HG03060 (cell line): ENCODE data around the gene LZTFL1.

ENCODE experiments used
- ATAC-seq: cut with Tn5 transposase; IDR thresholded peaks from one replicate; pipeline ENCODE4 v1.9.1; 2021; ENCODE audit warnings: low read depth, moderate number of reproducible peaks; ENCODE audit not compliant: unreplicated experiment

The LZTFL1 gene

DNA sequence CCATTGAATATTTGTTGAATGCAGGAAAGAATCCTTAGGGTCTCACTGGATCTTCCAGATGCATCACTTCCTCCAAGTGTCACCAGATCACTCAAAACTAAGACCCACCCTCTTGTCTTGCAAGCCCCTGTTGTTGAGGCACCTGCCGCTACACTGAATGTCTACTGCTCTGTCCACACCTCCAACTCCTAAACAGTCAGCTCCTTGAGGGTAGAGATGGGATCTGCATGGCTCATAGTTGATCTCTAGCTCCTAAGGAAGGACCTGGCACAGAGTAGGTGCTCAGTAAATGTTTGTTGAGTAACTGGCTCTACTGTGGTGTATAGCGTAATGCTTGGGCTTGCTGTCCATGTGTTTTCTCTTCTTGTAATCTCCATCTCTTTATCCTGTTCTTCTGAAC lies 54.4 kb downstream of the LZTFL1 start:
- no peak for ATAC-seq

DNA sequence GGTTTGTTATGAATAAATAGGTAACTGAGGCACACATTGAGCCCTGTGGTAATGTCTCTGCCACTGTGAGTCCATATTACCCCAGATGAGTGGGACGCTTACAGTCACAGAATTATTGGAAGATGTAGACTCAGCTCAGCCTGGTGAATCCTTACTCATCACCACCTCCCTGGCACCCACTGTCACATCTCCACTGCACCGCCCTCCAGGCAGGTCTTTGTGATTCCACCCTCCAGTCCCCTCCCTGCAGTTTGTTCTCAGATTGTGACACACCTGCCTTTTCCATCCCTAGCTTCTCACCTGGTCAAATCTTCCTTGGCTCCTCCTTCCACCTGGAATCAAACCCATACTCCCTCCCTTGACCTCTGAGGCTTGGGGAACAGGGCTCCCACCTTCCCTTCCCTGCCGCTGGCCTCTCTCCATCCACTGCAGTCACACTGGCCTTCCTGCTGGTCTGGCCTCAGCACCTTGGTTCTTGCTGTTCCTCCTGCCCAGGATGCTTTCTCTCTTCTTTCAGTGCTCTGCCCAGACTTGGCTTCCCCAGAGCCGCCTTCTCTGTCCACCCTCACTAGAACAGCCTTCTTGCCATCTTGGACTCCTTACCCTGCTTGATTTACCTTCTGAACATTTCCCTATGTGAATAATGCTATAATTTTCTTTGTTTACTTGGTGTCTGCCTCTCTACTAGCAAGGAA lies 55.0 kb downstream of the LZTFL1 start:
- ATAC-seq: no peak

- no peak for ATAC-seq
These were observed 56.2 kb downstream of the LZTFL1 start for GRCh38 chr3:45785605-45786150.

GRCh38 chr3:45783667-45784066 lies 58.3 kb downstream of the LZTFL1 start:
- no peak for ATAC-seq

DNA sequence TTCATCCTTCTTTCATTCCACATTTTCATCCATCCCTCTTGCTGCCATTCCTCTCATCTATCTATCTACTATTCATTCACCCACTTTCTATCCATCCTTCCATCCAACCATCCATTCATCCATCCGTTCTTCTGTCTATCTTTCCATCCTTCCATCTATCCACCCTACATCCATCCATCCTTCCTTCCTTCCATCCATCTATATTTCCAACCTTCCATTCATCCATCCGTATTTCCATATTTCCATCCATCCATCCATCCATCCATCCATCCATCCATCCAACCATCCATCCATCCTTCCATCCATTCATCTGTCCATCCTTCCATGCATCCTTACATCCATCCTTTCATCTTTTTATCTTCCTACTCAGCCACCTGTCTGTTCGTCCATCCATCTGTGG lies 59.5 kb downstream of the LZTFL1 start:
- ATAC-seq: no peak

- no peak for ATAC-seq
These were observed 60.1 kb downstream of the LZTFL1 start for GRCh38 chr3:45781841-45782240.

GRCh38 chr3:45781271-45781670 lies 60.6 kb downstream of the LZTFL1 start:
- ATAC-seq: no peak

- no peak for ATAC-seq
These were observed 61.9 kb downstream of the LZTFL1 start for GRCh38 chr3:45779746-45780735.

- ATAC-seq: no peak
These were observed 63.1 kb downstream of the LZTFL1 start for GRCh38 chr3:45778761-45779201.

- ATAC-seq: no peak
These were observed 64.1 kb downstream of the LZTFL1 start for GRCh38 chr3:45777746-45778386.

- ATAC-seq: no peak
These were observed 64.7 kb downstream of the LZTFL1 start for GRCh38 chr3:45777111-45777745.

GRCh38 chr3:45776611-45777010 lies 65.3 kb downstream of the LZTFL1 start:
- no peak for ATAC-seq

GRCh38 chr3:45776301-45776595 lies 65.7 kb downstream of the LZTFL1 start:
- no peak for ATAC-seq

DNA sequence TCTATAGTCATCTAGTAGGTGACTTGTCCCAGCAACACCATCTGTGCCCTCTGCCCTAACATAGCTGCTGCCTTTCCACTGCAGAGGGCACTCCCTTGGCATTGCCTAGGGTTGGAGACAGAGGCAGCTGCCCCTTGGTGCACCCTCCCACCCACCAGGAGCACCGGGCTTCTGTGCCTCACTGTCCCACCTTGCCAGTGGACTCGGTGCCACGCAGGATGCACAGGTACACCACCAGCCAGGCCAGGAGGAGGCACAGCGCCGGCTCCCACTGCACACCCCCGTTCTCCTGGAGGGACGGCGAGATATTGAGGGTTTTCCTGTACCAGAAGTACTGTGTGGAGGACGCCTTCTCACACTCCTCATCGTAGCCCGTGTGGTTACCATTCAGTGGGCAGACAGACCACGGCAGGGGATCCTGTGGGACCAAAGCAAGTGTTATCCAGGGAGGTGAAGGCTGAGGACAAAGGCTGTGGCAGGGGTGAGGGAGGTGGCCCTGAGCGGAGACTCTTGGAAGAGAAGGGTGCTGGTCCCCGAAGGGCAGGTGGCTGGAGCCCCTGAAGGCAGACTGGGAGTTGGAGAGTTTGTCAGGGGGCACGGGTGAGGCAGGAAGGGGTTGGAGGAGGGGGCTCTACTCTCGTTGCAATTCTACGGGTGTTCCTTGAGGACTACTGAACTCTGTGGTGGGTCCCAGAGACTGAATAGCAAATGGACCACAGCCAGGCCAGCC lies 66.2 kb downstream of the LZTFL1 start:
- ATAC-seq: no peak

DNA sequence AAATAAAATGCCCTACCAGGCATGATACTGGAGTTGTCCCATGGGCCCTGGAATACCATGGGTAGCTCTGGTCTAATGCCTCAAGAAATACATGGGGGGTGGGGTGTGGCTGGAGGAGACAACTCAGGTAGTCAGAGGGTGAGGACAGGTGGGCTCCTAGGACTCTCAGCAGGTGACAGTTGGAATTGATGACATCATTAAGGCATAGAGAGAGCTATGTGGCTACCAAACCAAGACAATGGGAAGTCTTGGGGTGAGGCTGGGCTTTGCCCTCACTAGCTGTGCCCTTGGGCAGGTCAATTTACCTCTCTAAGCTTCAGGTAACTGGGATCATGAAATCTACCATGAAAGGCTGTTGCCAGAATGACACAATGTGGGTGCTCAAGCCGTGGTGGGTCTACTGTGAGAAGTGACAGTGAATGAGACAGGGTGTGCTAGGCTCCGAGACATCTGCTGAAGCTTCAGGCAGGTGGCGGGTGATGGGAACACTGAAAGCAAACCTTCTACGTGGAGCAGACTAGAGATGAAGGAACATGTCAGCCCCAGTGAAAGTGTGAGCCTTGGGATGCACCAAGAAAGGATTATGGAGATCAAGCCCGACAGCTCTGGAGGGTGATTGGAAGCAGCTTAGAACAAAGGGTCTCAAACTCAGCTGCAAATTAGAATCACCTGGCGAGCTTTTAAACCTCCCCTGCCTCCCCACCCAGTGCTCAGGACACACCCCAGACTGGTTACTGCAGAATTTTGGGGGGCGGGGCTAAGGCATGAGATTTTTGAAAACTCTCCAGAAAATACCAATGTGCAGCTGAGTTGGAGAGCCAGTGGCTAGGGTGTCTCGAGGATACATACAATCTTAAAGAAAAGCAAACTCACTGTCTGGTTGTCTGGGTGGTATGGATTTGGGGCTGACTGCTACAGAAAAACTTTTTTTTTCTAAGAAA lies 67.1 kb downstream of the LZTFL1 start:
- ATAC-seq: no peak

- no peak for ATAC-seq
These were observed 68.0 kb downstream of the LZTFL1 start for GRCh38 chr3:45773714-45774449.
